ENCODE results near the gene LGI1. TPM values are rescaled to one million over a fixed set of nuclear protein-coding genes. Genes with fewer than 3 reads are reported as not detected.

LGI1 gene
- total and polyA plus RNA-seq, 9 of the 15 experiments (the other 6 are each of a cell fraction or from before 2014, with no cell fraction given) = not detected

GRCh38 chr10:93741367-93741766 is 16.4 kb upstream of the LGI1 start:
- H3K27me3 ChIP-seq (ENCODE audit: control insufficient read depth in 2 of 2, insufficient read depth in 2 of 2, low read length in 2 of 2) = no peaks in the 10 kb centered on the region; a peak in 2 of 5 replicates
- no peak overlapping the region for H3K9ac ChIP-seq (ENCODE audit: insufficient read depth in 1 of 2, low read depth in 2 of 2, low read length in 2 of 2)
- DNase-seq (ENCODE audit: extremely low read depth in 1 of 4, low spot score in 3 of 4) (no peak), ATAC-seq (no peak), FAIRE-seq (no peak)
- no peaks in the 10 kb centered on the region for H4K20me1 ChIP-seq (replicated peaks; ENCODE audit: control insufficient read depth, insufficient read depth, low read length)
- H3K79me2 ChIP-seq (ENCODE audit: control insufficient read depth, insufficient read depth, low read length) = no peaks in the 10 kb centered on the region
- H3K4me2 ChIP-seq (ENCODE audit: insufficient read depth, low read length) = no peak overlapping the region
- H3K9me3 ChIP-seq (replicated peaks; ENCODE audit: control insufficient read depth, insufficient read depth, low read depth, low read length) = no peaks in the 10 kb centered on the region
- intact Hi-C loops (cut with micrococcal nuclease) = no loop called here
- no peak overlapping the region for H2AFZ ChIP-seq (ENCODE audit: low read depth, low read length)
- WGBS (ENCODE audit: insufficient coverage, low coverage, missing lambda C conversion rate) = 3% methylated on average over 3 of the region's 3 CpGs
- no peaks in the 10 kb centered on the region for H3K9me1 ChIP-seq (ENCODE audit: control insufficient read depth, insufficient read depth, low read length)
- in situ Hi-C loops (cut with MboI) = no loop called here
- no peak overlapping the region for H3K4me3 ChIP-seq
- ChIA-PET CTCF (ENCODE audit: low intra/inter-chr PET ratio) (no interaction called here), POLR2A (no interaction called here)
- no peaks in the 10 kb centered on the region for H3K36me3 ChIP-seq (ENCODE audit: control insufficient read depth, insufficient read depth, low read length)
- no peak for TF ChIP-seq ZNF561 (CRISPR knock-in tag; conservative IDR thresholded peaks at IDR 0.05)
- BruUV-seq (replicated peaks) = no TSS peak
- H3K27ac ChIP-seq (ENCODE audit: extremely low read depth, low read depth, low read length) = no peak overlapping the region
- no peaks in the 10 kb centered on the region; a peak in 1 of 5 replicates for H3K4me1 ChIP-seq (replicated peaks in 1 of 2; ENCODE audit: control insufficient read depth in 2 of 2, insufficient read depth in 2 of 2, low read length in 2 of 2)

GRCh38 chr10:93742633-93743349 is 14.9 kb upstream of the LGI1 start:
- no peak for DNase-seq (ENCODE audit: extremely low read depth in 1 of 4, low spot score in 3 of 4)
- TF ChIP-seq ZNF121 (CRISPR knock-in tag; conservative IDR thresholded peaks at IDR 0.05) (peak; percentile 38; the same call in 1 of the 2 replicates), BRD4 (IDR thresholded peaks at IDR 0.05) (no peak)
- no TSS peak for BruUV-seq (replicated peaks)
- Histone ChIP-seq H3K27me3 (ENCODE audit: control insufficient read depth in 2 of 2, insufficient read depth in 2 of 2, low read length in 2 of 2) (no peaks in the 10 kb centered on the region; a peak in 2 of 5 replicates), H3K9ac (ENCODE audit: insufficient read depth in 1 of 2, low read depth in 2 of 2, low read length in 2 of 2) (no peak overlapping the region), H3K4me3 (no peak overlapping the region), H4K20me1 (replicated peaks; ENCODE audit: control insufficient read depth, insufficient read depth, low read length) (no peaks in the 10 kb centered on the region), H3K4me1 (replicated peaks in 1 of 2; ENCODE audit: control insufficient read depth in 2 of 2, insufficient read depth in 2 of 2, low read length in 2 of 2) (no peaks in the 10 kb centered on the region; a peak in 1 of 5 replicates), H3K9me3 (replicated peaks; ENCODE audit: control insufficient read depth, insufficient read depth, low read depth, low read length) (no peaks in the 10 kb centered on the region), H3K79me2 (ENCODE audit: control insufficient read depth, insufficient read depth, low read length) (no peaks in the 10 kb centered on the region), H3K36me3 (ENCODE audit: control insufficient read depth, insufficient read depth, low read length) (no peaks in the 10 kb centered on the region), H3K27ac (ENCODE audit: extremely low read depth, low read depth, low read length) (no peak overlapping the region), H3K4me2 (ENCODE audit: insufficient read depth, low read length) (no peak overlapping the region), H2AFZ (ENCODE audit: low read depth, low read length) (no peak overlapping the region), H3K9me1 (ENCODE audit: control insufficient read depth, insufficient read depth, low read length) (no peaks in the 10 kb centered on the region)
- ATAC-seq = no peak
- no peak for FAIRE-seq
- POLR2A ChIA-PET = no interaction called here
- CTCF ChIA-PET (ENCODE audit: low intra/inter-chr PET ratio) = no interaction called here
- WGBS (ENCODE audit: insufficient coverage, low coverage, missing lambda C conversion rate) = 0% methylated on average over 8 of the region's 8 CpGs
- in situ Hi-C loops (cut with MboI) (no loop called here), intact Hi-C loops (cut with micrococcal nuclease) (no loop called here)

Measured in K562 (cell line).